Gastroesophageal sphincter (tissue), 4 donors: ENCODE data around the gene MRPL37. TPM values are rescaled to one million over a fixed set of nuclear protein-coding genes. Genes with fewer than 3 reads are reported as not detected.

Experiments
- ATAC-seq: fragments of 150-250 bp; one replicate; pipeline ENCODE4 v1.9.1; 2016; ENCODE audit warnings: mild to moderate bottlenecking, moderate library complexity
- H3K27ac ChIP-seq, 4 donors: fragments of 200-600 bp; sonication (generic) in 3 of 4; 1 replicate in 3 of 4; 2 replicates in 1 of 4; pipeline ENCODE4 v1.5.1; 2016 to 2019
- H3K27me3 ChIP-seq: fragments of 200-600 bp; sonication (generic); one replicate; pipeline ENCODE4 v1.5.1; 2019
- H3K36me3 ChIP-seq, 2 donors: fragments of 200-600 bp; sonication (generic); one replicate each; pipeline ENCODE4 v1.5.1; 2019; ENCODE audit warnings: control low read depth in 1 of 2
- H3K4me1 ChIP-seq, 3 donors: fragments of 200-600 bp; sonication (generic); 1 replicate in 2 of 3; 2 replicates in 1 of 3; pipeline ENCODE4 v1.5.1; 2016 to 2019; ENCODE audit warnings: control low read depth in 2 of 3
- H3K4me3 ChIP-seq, 2 donors: fragments of 200-600 bp; sonication (generic); one replicate each; pipeline ENCODE4 v1.5.1; 2019; ENCODE audit warnings: mild to moderate bottlenecking in 1 of 2, moderate library complexity in 1 of 2
- H3K9me3 ChIP-seq, 3 donors: fragments of 200-600 bp; sonication (generic); one replicate each; pipeline ENCODE4 v1.5.1; 2017 to 2019; ENCODE audit warnings: control low read depth in 2 of 3
- EP300 ChIP-seq: sonication (generic); formaldehyde crosslinking; IDR thresholded peaks from one replicate; pipeline ENCODE4 v1.6.1; 2017; ENCODE audit warnings: antibody characterized with exemption, mild to moderate bottlenecking
- POLR2A ChIP-seq, 2 donors: fragments of 450-650 bp; IDR thresholded peaks; one replicate each; pipeline ENCODE4 v1.6.1; 2017; ENCODE audit warnings: antibody characterized with exemption in 2 of 2, mild to moderate bottlenecking in 2 of 2, moderate library complexity in 1 of 2
- POLR2AphosphoS5 ChIP-seq: sonication (generic); formaldehyde crosslinking; IDR thresholded peaks from one replicate; pipeline ENCODE4 v1.6.1; 2017; ENCODE audit warnings: antibody characterized with exemption
- WGBS, 2 donors: methylation state at CpG; one replicate each; pipeline ENCODE4 v1.1.5; 2018; ENCODE audit warnings: low coverage in 1 of 2; 5-methylcytosine and 5-hydroxymethylcytosine counted together
- total RNA-seq, 4 donors: library from RNA; depleted of rRNA; stranded (reverse); fragments of >200 nt; gene quantifications; one replicate each; pipeline ENCODE4 v1.1.0, GENCODE V29; 2016
- TF ChIP-seq, protein P1 (sequence below), 4 experiments: fragments of 200-600 bp in 2 of 4; fragments of 450-650 bp in 2 of 4; sonication (generic) in 1 of 4; IDR thresholded peaks; one replicate each; pipeline ENCODE4 v1.5.1; 2017 to 2019; ENCODE audit warnings: antibody characterized with exemption in 4 of 4, mild to moderate bottlenecking in 2 of 4, moderate library complexity in 2 of 4

The MRPL37 gene
- total RNA-seq, 4 donors from 2014 or later, result 37.3 to 64.5 (median 52.0) TPM

- H3K9me3 ChIP-seq, result no peaks in the 10 kb centered on the region
- TF ChIP-seq, protein P1, sequence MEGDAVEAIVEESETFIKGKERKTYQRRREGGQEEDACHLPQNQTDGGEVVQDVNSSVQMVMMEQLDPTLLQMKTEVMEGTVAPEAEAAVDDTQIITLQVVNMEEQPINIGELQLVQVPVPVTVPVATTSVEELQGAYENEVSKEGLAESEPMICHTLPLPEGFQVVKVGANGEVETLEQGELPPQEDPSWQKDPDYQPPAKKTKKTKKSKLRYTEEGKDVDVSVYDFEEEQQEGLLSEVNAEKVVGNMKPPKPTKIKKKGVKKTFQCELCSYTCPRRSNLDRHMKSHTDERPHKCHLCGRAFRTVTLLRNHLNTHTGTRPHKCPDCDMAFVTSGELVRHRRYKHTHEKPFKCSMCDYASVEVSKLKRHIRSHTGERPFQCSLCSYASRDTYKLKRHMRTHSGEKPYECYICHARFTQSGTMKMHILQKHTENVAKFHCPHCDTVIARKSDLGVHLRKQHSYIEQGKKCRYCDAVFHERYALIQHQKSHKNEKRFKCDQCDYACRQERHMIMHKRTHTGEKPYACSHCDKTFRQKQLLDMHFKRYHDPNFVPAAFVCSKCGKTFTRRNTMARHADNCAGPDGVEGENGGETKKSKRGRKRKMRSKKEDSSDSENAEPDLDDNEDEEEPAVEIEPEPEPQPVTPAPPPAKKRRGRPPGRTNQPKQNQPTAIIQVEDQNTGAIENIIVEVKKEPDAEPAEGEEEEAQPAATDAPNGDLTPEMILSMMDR (IDR thresholded peaks at IDR 0.05), result no peak
- TF ChIP-seq POLR2A (IDR thresholded peaks at IDR 0.05) (no peak), POLR2AphosphoS5 (no peak), EP300 (no peak)
- peaks cover 0 to 75% of the 10 kb centered on the region in 2 donors for H3K36me3 ChIP-seq
- H3K27ac ChIP-seq, result no peak overlapping the region
- 86% methylated on average over 1 of the region's 8 CpGs; no CpG with 5 or more reads in 1 of the 2 donors for WGBS, 2 donors
- ATAC-seq, result no peak
- H3K4me1 ChIP-seq, result peaks cover 0 to 3% (median 0%) of the 10 kb centered on the region in 3 donors
- no peak overlapping the region for H3K4me3 ChIP-seq
- no peaks in the 10 kb centered on the region for H3K27me3 ChIP-seq
Observed at GRCh38 chr1:54177726-54178125, 22.2 kb upstream of the MRPL37 start.

DNA sequence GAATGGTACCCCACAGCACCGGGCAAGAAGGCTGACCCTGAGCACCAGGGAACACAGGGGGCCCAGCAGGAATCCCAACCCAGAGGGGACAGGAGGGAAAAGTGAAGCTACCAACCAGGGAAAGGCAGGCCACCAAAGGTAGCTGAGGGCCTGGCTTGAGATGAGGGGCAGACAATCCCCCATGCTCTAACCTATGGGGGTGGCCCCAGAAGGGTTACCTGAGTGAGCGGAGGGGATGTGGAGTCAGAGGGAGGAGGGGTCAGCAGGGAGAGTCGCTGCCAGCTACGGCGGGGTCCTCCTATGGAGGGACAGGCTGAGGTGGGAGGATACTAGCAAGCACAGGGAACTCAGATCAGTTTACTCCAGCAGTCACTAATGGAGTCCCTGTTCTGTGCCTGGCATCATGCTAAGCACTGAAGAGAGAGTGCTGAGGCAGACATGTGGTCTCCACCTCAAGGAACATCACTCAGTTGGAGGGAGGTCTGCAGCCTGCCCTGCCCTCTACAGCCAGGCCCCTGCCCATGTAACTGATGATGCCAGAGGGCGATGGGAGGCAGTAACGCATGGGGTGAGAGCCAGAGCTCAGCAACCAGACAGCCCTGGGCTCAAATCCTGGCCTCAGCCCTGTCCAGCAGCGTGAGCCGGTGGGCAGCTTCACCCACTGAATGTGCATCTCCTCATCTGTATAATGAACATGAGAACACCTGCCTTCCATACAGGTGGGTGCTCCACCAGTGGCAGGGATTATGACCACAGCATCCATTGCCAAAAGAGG lies 21.5 kb upstream of the MRPL37 start:
- Histone ChIP-seq H3K4me1 (peaks cover 0 to 3% (median 0%) of the 10 kb centered on the region in 3 donors), H3K27ac (no peak overlapping the region), H3K4me3 (no peak overlapping the region), H3K36me3 (peaks cover 0 to 71% of the 10 kb centered on the region in 2 donors), H3K27me3 (no peaks in the 10 kb centered on the region), H3K9me3 (no peaks in the 10 kb centered on the region)
- TF ChIP-seq POLR2AphosphoS5, result no peak
- TF ChIP-seq POLR2A (IDR thresholded peaks at IDR 0.05), result no peak
- TF ChIP-seq, protein P1 (IDR thresholded peaks at IDR 0.05), result no peak
- TF ChIP-seq EP300, result no peak
- WGBS, 2 donors, result 0 to 67% methylated on average over 1 to 3 of the region's 9 CpGs
- no peak for ATAC-seq

- Histone ChIP-seq H3K4me1 (no peaks in the 10 kb centered on the region), H3K9me3 (no peaks in the 10 kb centered on the region), H3K27ac (no peak overlapping the region), H3K36me3 (peaks cover 0 to 60% of the 10 kb centered on the region in 2 donors), H3K4me3 (no peak overlapping the region), H3K27me3 (no peaks in the 10 kb centered on the region)
- WGBS, 2 donors, result 88 to 95% methylated on average over 3 to 5 of the region's 5 CpGs
- no peak for ATAC-seq
- TF ChIP-seq, protein P1 (IDR thresholded peaks at IDR 0.05), result no peak
- no peak for TF ChIP-seq EP300
- TF ChIP-seq POLR2AphosphoS5, result no peak
- no peak for TF ChIP-seq POLR2A (IDR thresholded peaks at IDR 0.05)
Observed at GRCh38 chr1:54180701-54181360, 19.1 kb upstream of the MRPL37 start.

- Histone ChIP-seq H3K27me3 (no peaks in the 10 kb centered on the region), H3K27ac (no peak overlapping the region), H3K36me3 (peaks cover 0 to 62% of the 10 kb centered on the region in 2 donors), H3K9me3 (no peaks in the 10 kb centered on the region), H3K4me3 (no peak overlapping the region), H3K4me1 (no peaks in the 10 kb centered on the region)
- TF ChIP-seq, protein P1 (IDR thresholded peaks at IDR 0.05), result no peak
- TF ChIP-seq POLR2A (IDR thresholded peaks at IDR 0.05) (no peak), EP300 (no peak), POLR2AphosphoS5 (no peak)
- no peak for ATAC-seq
- WGBS, 2 donors, result 83 to 88% methylated on average over 2 to 3 of the region's 3 CpGs
Observed at GRCh38 chr1:54186056-54186455, 13.9 kb upstream of the MRPL37 start.
